GM12873 (cell line): ENCODE results near the gene ZNF488.

Experiments used
- CTCF ChIP-seq: IDR thresholded peaks from 2 replicates; pipeline ENCODE4 v1.5.1; 2012; ENCODE audit warnings: low read depth, mild to moderate bottlenecking, moderate library complexity, low read length, control low read depth; ENCODE audit not compliant: insufficient read depth; ENCODE audit errors: missing control alignments

Gene ZNF488

GRCh38 chr10:47418966-47419365 is 34.9 kb upstream of the ZNF488 start:
- TF ChIP-seq CTCF = no peak

GRCh38 chr10:47418321-47418720 is 34.2 kb upstream of the ZNF488 start:
- no peak for TF ChIP-seq CTCF

- TF ChIP-seq CTCF = no peak
Observed at GRCh38 chr10:47415520-47416304, 31.6 kb upstream of the ZNF488 start.

GRCh38 chr10:47414752-47415519 is 30.8 kb upstream of the ZNF488 start:
- no peak for TF ChIP-seq CTCF

- TF ChIP-seq CTCF = no peak
Observed at GRCh38 chr10:47414227-47414592, 30.1 kb upstream of the ZNF488 start.

- TF ChIP-seq CTCF = no peak
Observed at GRCh38 chr10:47413531-47414226, 29.6 kb upstream of the ZNF488 start.

- no peak for TF ChIP-seq CTCF
Observed at GRCh38 chr10:47412869-47413268, 28.8 kb upstream of the ZNF488 start.
